HFFc6 (cell line): Measurements from ENCODE around the gene GZMM. TPM values are rescaled to one million over a fixed set of nuclear protein-coding genes. Genes with fewer than 3 reads are reported as not detected.

Source experiments
- DNase-seq: peaks from one replicate; pipeline ENCODE4 v3.0.0-alpha.2; 2018
- H3K27ac Mint-ChIP-seq: 2 replicates; pipeline ENCODE4 v1.8.0; 2020; ENCODE audit warnings: mild to moderate bottlenecking, mixed read lengths
- H3K27me3 Mint-ChIP-seq: 2 replicates; pipeline ENCODE4 v1.8.0; 2021; ENCODE audit warnings: mild to moderate bottlenecking, moderate library complexity, mixed read lengths; ENCODE audit not compliant: insufficient read depth
- H3K36me3 Mint-ChIP-seq: 2 replicates; pipeline ENCODE4 v1.8.0; 2021; ENCODE audit warnings: low read depth, mixed read lengths
- H3K4me1 Mint-ChIP-seq: 2 replicates; pipeline ENCODE4 v1.8.0; 2020; ENCODE audit warnings: low read depth, mixed read lengths
- H3K4me3 Mint-ChIP-seq: 2 replicates; pipeline ENCODE4 v1.8.0; 2020; ENCODE audit warnings: mild to moderate bottlenecking, moderate library complexity, mixed read lengths
- H3K9me3 Mint-ChIP-seq: 2 replicates; pipeline ENCODE4 v1.8.0; 2020; ENCODE audit warnings: mild to moderate bottlenecking, mixed read lengths
- CTCF ChIP-seq: fragments of 200-600 bp; sonication (generic); IDR thresholded peaks from 2 replicates; pipeline ENCODE4 v1.5.0; 2021; ENCODE audit warnings: antibody characterized with exemption, mild to moderate bottlenecking
- total RNA-seq, 6 experiments: library from RNA; stranded (reverse); fragmentation: NEBNext Ultra II Directional; extraction: Animal tissue kit (Norgen Biotek cat#: 25700); gene quantifications; 2 replicates in 1 of 6; 3 replicates in 5 of 6; pipeline ENCODE4 v1.2.3, GENCODE V29; 2021

The GZMM gene
- total RNA-seq, 6 experiments from 2014 or later = 0.24 TPM; not detected in 5

DNA sequence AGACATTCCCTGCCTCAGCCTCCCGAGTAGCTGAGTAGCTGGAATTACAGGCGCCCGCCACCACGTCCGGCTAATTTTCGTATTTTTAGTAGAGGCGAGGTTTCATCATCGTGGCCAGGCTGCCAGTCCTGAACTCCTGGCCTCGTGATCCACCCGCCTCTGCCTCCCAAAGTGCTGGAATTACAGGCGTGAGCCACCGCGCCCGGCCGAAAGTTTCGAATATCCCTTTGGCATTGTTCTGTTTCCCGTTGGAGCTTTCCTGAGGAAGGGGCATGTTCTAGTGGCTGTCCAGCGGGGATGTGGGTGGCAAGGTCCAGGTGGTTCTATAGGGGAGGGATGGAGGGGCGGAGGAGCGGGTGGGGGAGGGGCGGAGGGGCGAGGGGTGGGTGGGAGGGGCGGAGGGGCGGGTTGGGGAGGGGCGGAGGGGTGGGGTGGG, 26.4 kb downstream of the GZMM start:
- H3K4me1 Mint-ChIP-seq = peaks cover 25% of the 10 kb centered on the region
- peaks cover 7% of the 10 kb centered on the region for H3K9me3 Mint-ChIP-seq
- peaks cover 7% of the 10 kb centered on the region for H3K27me3 Mint-ChIP-seq
- no peaks in the 10 kb centered on the region for H3K36me3 Mint-ChIP-seq
- H3K27ac Mint-ChIP-seq = no peak overlapping the region
- TF ChIP-seq CTCF = no peak
- no peak overlapping the region for H3K4me3 Mint-ChIP-seq
- no peak for DNase-seq

- Mint-ChIP-seq H3K4me1 (peaks cover 27% of the 10 kb centered on the region), H3K27me3 (peaks cover 6% of the 10 kb centered on the region)
- no peak for DNase-seq
Observed at GRCh38 chr19:570937-571565, 27.2 kb downstream of the GZMM start.

DNA sequence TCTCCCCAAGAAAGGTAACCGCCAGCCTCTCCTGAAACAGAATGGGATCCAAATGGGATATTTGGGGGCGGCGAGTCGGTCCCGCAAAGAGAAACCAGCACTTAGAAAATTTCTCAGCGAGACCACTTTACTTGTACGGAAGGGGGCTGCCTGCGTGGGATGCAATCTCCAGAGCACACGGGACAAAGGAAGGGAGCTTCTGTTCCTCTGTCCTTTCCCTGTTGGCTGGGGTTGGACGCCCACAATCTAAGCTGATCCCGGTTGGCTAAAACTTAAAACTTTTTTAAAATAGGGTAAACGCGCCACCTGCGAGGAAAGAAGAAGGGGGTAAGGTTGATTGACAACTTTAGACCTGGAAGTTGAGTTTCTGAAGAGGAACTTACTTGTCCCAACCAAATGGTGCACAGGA, 27.7 kb downstream of the GZMM start:
- TF ChIP-seq CTCF = no peak
- Mint-ChIP-seq H3K27me3 (peaks cover 6% of the 10 kb centered on the region), H3K9me3 (peaks cover 7% of the 10 kb centered on the region), H3K27ac (peak overlapping the region; percentile 95), H3K36me3 (no peaks in the 10 kb centered on the region), H3K4me3 (peak overlapping the region; percentile 93), H3K4me1 (peaks cover 32% of the 10 kb centered on the region)
- peak; percentile 39 for DNase-seq

More at GRCh38 chr19:570937-571565, 27.2 kb downstream of the GZMM start:
- no peak for TF ChIP-seq CTCF
- no peaks in the 10 kb centered on the region for H3K36me3 Mint-ChIP-seq
- H3K4me3 Mint-ChIP-seq = peak overlapping the region; percentile 93
- H3K9me3 Mint-ChIP-seq = peaks cover 7% of the 10 kb centered on the region
- peak overlapping the region; percentile 95 for H3K27ac Mint-ChIP-seq

DNA sequence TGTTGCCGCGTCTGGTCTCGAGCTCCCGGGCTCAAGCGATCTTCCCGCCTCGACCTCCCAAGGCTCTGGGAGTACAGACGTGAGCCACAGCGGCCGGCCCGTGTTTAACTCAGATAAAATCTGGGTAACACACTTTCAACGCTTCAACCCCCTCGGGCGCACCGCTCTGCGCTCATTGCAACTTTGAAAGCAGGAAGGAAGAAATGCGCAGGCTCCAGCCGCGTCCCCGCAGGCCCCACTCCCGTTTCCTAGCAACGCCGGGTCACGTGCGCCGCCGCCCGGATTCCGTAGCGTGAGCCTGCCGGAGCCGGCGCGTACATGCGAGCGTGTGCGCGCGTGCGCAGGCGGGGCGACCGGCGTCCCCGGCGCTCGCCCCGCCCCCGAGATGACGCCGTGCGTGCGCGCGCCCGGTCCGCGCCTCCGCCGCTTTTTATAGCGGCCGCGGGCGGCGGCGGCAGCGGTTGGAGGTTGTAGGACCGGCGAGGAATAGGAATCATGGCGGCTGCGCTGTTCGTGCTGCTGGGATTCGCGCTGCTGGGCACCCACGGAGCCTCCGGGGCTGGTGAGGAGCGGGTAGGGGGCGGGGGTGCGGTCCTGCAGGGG, 28.4 kb downstream of the GZMM start, which contains the start of gene BSG:
TSS of gene BSG (plus strand) at position 457 of the 603 bp plus-strand sequence. CDS start at position 496, 39 bp downstream.
- DNase-seq = peak; percentile 98
- Mint-ChIP-seq H3K27ac (peak within 1 kb of the TSS; percentile 95), H3K36me3 (no peaks in the 10 kb centered on the region), H3K9me3 (peaks cover 7% of the 10 kb centered on the region), H3K27me3 (peaks cover 6% of the 10 kb centered on the region), H3K4me3 (peak within 1 kb of the TSS; percentile 93), H3K4me1 (peaks cover 35% of the 10 kb centered on the region)
- TF ChIP-seq CTCF = no peak

DNA sequence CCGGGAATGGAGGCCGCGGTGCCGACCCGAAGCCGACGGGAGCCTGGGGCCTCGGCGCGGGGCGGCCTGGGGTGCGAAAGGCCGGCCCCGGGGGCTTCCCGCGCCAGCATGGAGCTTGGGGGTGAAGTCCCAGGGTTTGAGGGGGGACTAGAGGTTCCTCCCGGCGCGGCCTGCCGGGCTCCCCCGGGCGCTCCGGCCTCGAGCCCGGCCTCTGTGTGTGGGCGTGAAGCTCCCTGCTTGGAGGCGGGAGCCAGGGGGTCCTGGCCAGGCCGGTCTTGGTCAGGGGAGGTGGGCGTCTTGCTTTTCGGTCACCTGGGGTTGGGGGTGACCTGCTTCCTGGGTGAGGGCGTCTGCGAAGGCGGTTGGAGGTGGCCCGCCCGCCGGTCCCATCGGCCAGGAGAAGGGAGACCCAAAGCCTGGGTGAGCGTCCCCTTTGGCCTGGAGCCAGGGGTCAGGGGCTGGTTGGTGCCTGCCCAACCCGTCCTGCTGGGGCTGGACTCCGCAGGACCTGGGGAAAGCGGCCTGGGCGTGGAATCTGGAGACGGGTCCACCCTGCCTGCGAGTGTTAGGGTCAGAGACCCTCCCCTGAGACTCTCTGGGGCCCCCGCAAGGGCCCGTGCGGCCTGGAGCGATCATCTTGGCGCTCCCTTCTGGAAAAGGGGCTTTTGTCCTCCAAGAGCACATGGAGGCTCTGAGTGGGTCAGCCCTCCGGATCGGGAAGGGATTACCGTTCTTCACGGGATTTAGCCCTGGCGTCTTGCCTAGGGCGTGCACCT, 29.1 kb downstream of the GZMM start:
- Mint-ChIP-seq H3K4me1 (peaks cover 35% of the 10 kb centered on the region), H3K27ac (peak overlapping the region; percentile 95), H3K27me3 (peaks cover 6% of the 10 kb centered on the region), H3K9me3 (peaks cover 7% of the 10 kb centered on the region), H3K36me3 (no peaks in the 10 kb centered on the region), H3K4me3 (peak overlapping the region; percentile 92)
- DNase-seq = peak; percentile 43
- TF ChIP-seq CTCF = no peak
